IMR-90 (cell line): Measurements from ENCODE around the gene P4HA3.

ENCODE experiments used
- CTCF ChIP-seq: conservative IDR thresholded peaks from 2 replicates; pipeline ENCODE4 v1.5.1; 2012; ENCODE audit warnings: mild to moderate bottlenecking, low read depth, low read length, improper control_type of control experiment
- RAD21 ChIP-seq: IDR thresholded peaks from 2 replicates; pipeline ENCODE4 v1.6.1; 2012; ENCODE audit warnings: low read length, improper control_type of control experiment

- TF ChIP-seq RAD21 (no peak), CTCF (no peak)
Observed at GRCh38 chr11:74265256-74265655, 46.2 kb downstream of the P4HA3 start.
